ENCODE measurements around the gene LRIG3. TPM values are rescaled to one million over a fixed set of nuclear protein-coding genes. Genes with fewer than 3 reads are reported as not detected.

Gene LRIG3
- total and polyA plus RNA-seq, 4 donors = 6.5 to 111 (median 22.1) TPM

GRCh38 chr12:58871556-58871955, 48.7 kb downstream of the LRIG3 start:
- Histone ChIP-seq H3K9ac (ENCODE audit: insufficient read depth in 1 of 2, low read length in 2 of 2) (no peak overlapping the region), H3K4me3 (no peak overlapping the region), H3K27ac (ENCODE audit: low read depth in 1 of 2, low read length in 1 of 2) (no peak overlapping the region), H3K9me3 (ENCODE audit: control insufficient read depth in 4 of 4, insufficient read depth in 3 of 4, low read length in 3 of 4) (peaks cover 0 to 1% (median 0%) of the 10 kb centered on the region in 4 donors), H3K27me3 (ENCODE audit: control insufficient read depth in 3 of 3, insufficient read depth in 3 of 3, low read length in 2 of 3) (no peaks in the 10 kb centered on the region), H3K4me1 (ENCODE audit: control insufficient read depth in 5 of 5, insufficient read depth in 5 of 5, low read length in 5 of 5) (no peaks in the 10 kb centered on the region), H3K36me3 (ENCODE audit: control insufficient read depth in 4 of 4, insufficient read depth in 4 of 4, low read length in 4 of 4) (peaks cover 12 to 46% (median 36%) of the 10 kb centered on the region in 4 donors)
- no peak for TF ChIP-seq CTCF (IDR thresholded peaks at IDR 0.05; ENCODE audit: control extremely low read depth, extremely low read depth)
- WGBS, 2 donors = 87 to 89% methylated on average over 5 of the region's 5 CpGs
- ATAC-seq (ENCODE audit: insufficient read depth, low FRiP score) (no peak), DNase-seq (no peak)

- H3K27ac ChIP-seq (ENCODE audit: low read depth in 1 of 2, low read length in 1 of 2) = no peak overlapping the region
- no peak overlapping the region for H3K9ac ChIP-seq (ENCODE audit: insufficient read depth in 1 of 2, low read length in 2 of 2)
- H3K36me3 ChIP-seq (ENCODE audit: control insufficient read depth in 4 of 4, insufficient read depth in 4 of 4, low read length in 4 of 4) = peaks cover 12 to 41% (median 34%) of the 10 kb centered on the region in 4 donors
- no peaks in the 10 kb centered on the region for H3K4me1 ChIP-seq (ENCODE audit: control insufficient read depth in 5 of 5, insufficient read depth in 5 of 5, low read length in 5 of 5)
- no peak overlapping the region for H3K4me3 ChIP-seq
- WGBS, 2 donors = 65 to 68% methylated on average over 4 of the region's 4 CpGs
- TF ChIP-seq CTCF (IDR thresholded peaks at IDR 0.05; ENCODE audit: control extremely low read depth, extremely low read depth) = no peak
- DNase-seq (no peak), ATAC-seq (ENCODE audit: insufficient read depth, low FRiP score) (no peak)
- H3K27me3 ChIP-seq (ENCODE audit: control insufficient read depth in 3 of 3, insufficient read depth in 3 of 3, low read length in 2 of 3) = no peaks in the 10 kb centered on the region
- H3K9me3 ChIP-seq (ENCODE audit: control insufficient read depth in 4 of 4, insufficient read depth in 3 of 4, low read length in 3 of 4) = peaks cover 0 to 1% (median 0%) of the 10 kb centered on the region in 4 donors
Measured at GRCh38 chr12:58870595-58870994, 49.7 kb downstream of the LRIG3 start.

- WGBS, 2 donors = 77 to 79% methylated on average over 4 of the region's 4 CpGs
- H3K9me3 ChIP-seq (ENCODE audit: control insufficient read depth in 4 of 4, insufficient read depth in 3 of 4, low read length in 3 of 4) = no peaks in the 10 kb centered on the region
- H3K4me3 ChIP-seq = no peak overlapping the region
- no peak overlapping the region for H3K27ac ChIP-seq (ENCODE audit: low read depth in 1 of 2, low read length in 1 of 2)
- ATAC-seq (ENCODE audit: insufficient read depth, low FRiP score) = no peak
- no peaks in the 10 kb centered on the region for H3K27me3 ChIP-seq (ENCODE audit: control insufficient read depth in 3 of 3, insufficient read depth in 3 of 3, low read length in 2 of 3)
- no peaks in the 10 kb centered on the region for H3K4me1 ChIP-seq (ENCODE audit: control insufficient read depth in 5 of 5, insufficient read depth in 5 of 5, low read length in 5 of 5)
- no peak for TF ChIP-seq CTCF (IDR thresholded peaks at IDR 0.05; ENCODE audit: control extremely low read depth, extremely low read depth)
- no peak for DNase-seq
- no peak overlapping the region for H3K9ac ChIP-seq (ENCODE audit: insufficient read depth in 1 of 2, low read length in 2 of 2)
- peaks cover 0 to 1% (median 0%) of the 10 kb centered on the region in 4 donors for H3K36me3 ChIP-seq (ENCODE audit: control insufficient read depth in 4 of 4, insufficient read depth in 4 of 4, low read length in 4 of 4)
Measured at GRCh38 chr12:58860788-58861240, 59.5 kb downstream of the LRIG3 start.
